H1 (cell line): ENCODE measurements around the gene SIGLEC7. TPM values are rescaled to one million over a fixed set of nuclear protein-coding genes. Genes with fewer than 3 reads are reported as not detected.

ENCODE experiments used
- ATF3 ChIP-seq: IDR thresholded peaks from 2 replicates; pipeline ENCODE4 v1.6.1; 2011; ENCODE audit warnings: low read depth, mild to moderate bottlenecking, low read length; ENCODE audit not compliant: insufficient read depth
- CTCF ChIP-seq, 3 experiments: IDR thresholded peaks; 1 replicate in 2 of 3; 2 replicates in 1 of 3; pipeline versions ENCODE4 v1.5.1 to v1.6.1; 2011; ENCODE audit warnings: low read length in 3 of 3, mild to moderate bottlenecking in 3 of 3, inconsistent platforms in 2 of 3, low read depth in 1 of 3, moderate library complexity in 1 of 3; ENCODE audit not compliant: insufficient read depth in 1 of 3; ENCODE audit errors: control extremely low read depth in 1 of 3
- EZH2 ChIP-seq: fragments of 200-600 bp; sonication (generic); IDR thresholded peaks from 2 replicates; pipeline ENCODE4 v1.7.1; 2012; ENCODE audit warnings: low read depth, mild to moderate bottlenecking, moderate library complexity, low read length, inconsistent platforms; ENCODE audit not compliant: severe bottlenecking
- GTF2F1 ChIP-seq: IDR thresholded peaks from 2 replicates; pipeline ENCODE4 v1.6.1; 2012; ENCODE audit warnings: low read depth, low read length, improper control_type of control experiment, borderline replicate concordance
- MAFK ChIP-seq: IDR thresholded peaks from 2 replicates; pipeline ENCODE4 v1.6.1; 2012; ENCODE audit warnings: low read depth, mild to moderate bottlenecking, improper control_type of control experiment, low read length
- RAD21 ChIP-seq, 2 experiments: IDR thresholded peaks in 1 of 2; conservative IDR thresholded peaks in 1 of 2; 2 replicates each; pipeline ENCODE4 v1.6.1; 2011; ENCODE audit warnings: low read depth in 2 of 2, low read length in 2 of 2, improper control_type of control experiment in 1 of 2, inconsistent platforms in 1 of 2, mild to moderate bottlenecking in 1 of 2, moderate library complexity in 1 of 2
- TCF12 ChIP-seq: IDR thresholded peaks from 2 replicates; pipeline ENCODE4 v1.6.1; 2011; ENCODE audit warnings: low read depth, mild to moderate bottlenecking, low read length
- polyA plus RNA-seq, 7 experiments: library from polyadenylated mRNA; depleted of rRNA in 3 of 7; stranded (reverse) in 5 of 7; unstranded in 2 of 7; fragments of >200 nt in 5 of 7; fragments of 200-250 nt in 2 of 7; gene quantifications; 1 replicate in 5 of 7; 2 replicates in 1 of 7; 4 replicates in 1 of 7; pipeline versions ENCODE4 v1.2.1 to v1.2.3, GENCODE V29; 2011 to 2013; ENCODE audit warnings: missing spikeins in 2 of 7, mixed read lengths in 2 of 7
- total RNA-seq: library from RNA; stranded (reverse); fragmentation: NEBNext Ultra II Directional; extraction: Animal tissue kit (Norgen Biotek cat#: 25700); gene quantifications from 2 replicates; pipeline ENCODE4 v1.2.1, GENCODE V29; 2021

The SIGLEC7 gene
- total and polyA plus RNA-seq, 2 of the 8 experiments (the other 6 are each of a cell fraction or from before 2014, with no cell fraction given) = not detected

GRCh38 chr19:51185069-51185867 is 43.2 kb downstream of the SIGLEC7 start (continued):
- TF ChIP-seq GTF2F1 (no peak), CTCF (IDR thresholded peaks at IDR 0.05; ENCODE audit: control extremely low read depth in 1 of 3, insufficient read depth in 1 of 3, low read depth in 1 of 3, low read length in 3 of 3) (no peak), RAD21 (IDR thresholded peaks at IDR 0.05 in 1 of 2, conservative IDR thresholded peaks at IDR 0.05 in 1 of 2; ENCODE audit: low read depth in 2 of 2, low read length in 2 of 2) (no peak), MAFK (no peak), EZH2 (no peak), TCF12 (no peak), ATF3 (no peak)
